ENCODE results near the gene WDR43. TPM values are rescaled to one million over a fixed set of nuclear protein-coding genes. Genes with fewer than 3 reads are reported as not detected.

WDR43 gene
- total RNA-seq, 2 donors from 2014 or later: 75.0 to 110 TPM

GRCh38 chr2:28901202-28901601, 6.7 kb downstream of the WDR43 start:
- Mint-ChIP-seq H3K27me3 (ENCODE audit: low read depth) (no peaks in the 10 kb centered on the region), H3K27ac (peak overlapping the region; percentile 93), H3K9me3 (no peaks in the 10 kb centered on the region), H3K4me3 (peak overlapping the region in 1 of 2 donors; percentile 20), H3K4me1 (ENCODE audit: low read depth) (peaks cover 82% of the 10 kb centered on the region), H3K36me3 (ENCODE audit: insufficient read depth in 2 of 2) (peaks cover 8 to 22% of the 10 kb centered on the region in 2 donors)
- ATAC-seq (replicated peaks in 1 of 2): no peak
- DNase-seq: no peak

GRCh38 chr2:28901841-28902240, 7.4 kb downstream of the WDR43 start:
- Mint-ChIP-seq H3K36me3 (ENCODE audit: insufficient read depth in 2 of 2) (peaks cover 11 to 27% of the 10 kb centered on the region in 2 donors), H3K4me1 (ENCODE audit: low read depth) (peaks cover 76% of the 10 kb centered on the region), H3K27me3 (ENCODE audit: low read depth) (no peaks in the 10 kb centered on the region), H3K9me3 (no peaks in the 10 kb centered on the region), H3K4me3 (no peak overlapping the region), H3K27ac (peak overlapping the region; percentile 93)
- DNase-seq (no peak), ATAC-seq (replicated peaks in 1 of 2) (no peak)

DNA sequence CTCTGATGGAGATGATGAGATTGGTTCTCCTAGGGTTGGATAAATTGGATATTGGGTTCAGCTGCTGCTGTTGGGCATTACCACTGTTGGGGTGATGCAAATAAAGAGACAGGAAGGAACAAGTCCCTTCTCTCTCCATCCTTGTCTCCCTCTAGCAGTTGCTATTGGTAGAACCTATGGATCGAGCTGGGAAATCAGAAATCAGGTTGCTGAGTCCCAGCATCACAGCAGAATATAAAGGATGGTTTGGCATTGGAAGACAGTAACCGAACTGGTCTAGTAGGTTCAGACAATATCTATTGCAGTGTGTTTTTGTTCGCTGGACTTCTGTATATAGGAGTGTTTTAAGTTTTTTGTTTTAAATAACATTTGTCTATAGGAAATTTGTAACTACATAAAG, 8.1 kb downstream of the WDR43 start:
- no peak for DNase-seq
- ATAC-seq (replicated peaks in 1 of 2): no peak
- Mint-ChIP-seq H3K27ac (peak overlapping the region; percentile 93), H3K4me1 (ENCODE audit: low read depth) (peaks cover 68% of the 10 kb centered on the region), H3K9me3 (no peaks in the 10 kb centered on the region), H3K4me3 (no peak overlapping the region), H3K27me3 (ENCODE audit: low read depth) (no peaks in the 10 kb centered on the region), H3K36me3 (ENCODE audit: insufficient read depth in 2 of 2) (peaks cover 12 to 34% of the 10 kb centered on the region in 2 donors)

GRCh38 chr2:28904295-28904694, 9.8 kb downstream of the WDR43 start:
- Mint-ChIP-seq H3K27me3 (ENCODE audit: low read depth) (no peaks in the 10 kb centered on the region), H3K4me1 (ENCODE audit: low read depth) (peaks cover 51% of the 10 kb centered on the region), H3K4me3 (no peak overlapping the region), H3K36me3 (ENCODE audit: insufficient read depth in 2 of 2) (peaks cover 12 to 38% of the 10 kb centered on the region in 2 donors), H3K27ac (peak overlapping the region; percentile 13), H3K9me3 (no peaks in the 10 kb centered on the region)
- no peak for ATAC-seq (replicated peaks in 1 of 2)
- DNase-seq: no peak

- no peak for DNase-seq
- Mint-ChIP-seq H3K27ac (peak overlapping the region; percentile 13), H3K36me3 (ENCODE audit: insufficient read depth in 2 of 2) (peaks cover 12 to 38% of the 10 kb centered on the region in 2 donors), H3K27me3 (ENCODE audit: low read depth) (no peaks in the 10 kb centered on the region), H3K4me1 (ENCODE audit: low read depth) (peaks cover 45% of the 10 kb centered on the region), H3K4me3 (no peak overlapping the region), H3K9me3 (no peaks in the 10 kb centered on the region)
- ATAC-seq (replicated peaks in 1 of 2): no peak
Observed at GRCh38 chr2:28904802-28905457, 10.5 kb downstream of the WDR43 start.

DNA sequence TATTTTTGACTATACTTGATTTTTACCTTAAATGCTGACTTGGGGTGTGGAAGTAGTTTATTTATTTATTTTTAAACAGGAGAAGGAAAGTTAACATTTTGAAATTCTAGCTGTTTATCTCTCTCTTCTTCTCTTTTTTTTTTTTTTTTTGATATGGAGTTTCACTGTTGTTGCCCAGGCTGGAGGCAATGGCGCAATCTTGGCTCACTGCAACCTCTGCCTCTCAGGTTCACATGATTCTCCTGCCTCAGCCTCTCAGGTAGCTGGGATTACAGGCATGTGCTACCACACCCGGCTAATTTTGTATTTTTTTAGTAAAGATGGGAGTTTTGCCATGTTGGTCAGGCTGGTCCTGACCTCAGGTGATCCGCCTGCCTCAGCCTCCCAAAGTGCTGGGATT, 11.1 kb downstream of the WDR43 start:
- Mint-ChIP-seq H3K27ac (peak overlapping the region; percentile 13), H3K27me3 (ENCODE audit: low read depth) (no peaks in the 10 kb centered on the region)

GRCh38 chr2:28906376-28906775, 11.9 kb downstream of the WDR43 start:
- H3K27me3 Mint-ChIP-seq (ENCODE audit: low read depth): no peaks in the 10 kb centered on the region
- no peaks in the 10 kb centered on the region for H3K9me3 Mint-ChIP-seq
- H3K36me3 Mint-ChIP-seq (ENCODE audit: insufficient read depth in 2 of 2): peaks cover 10 to 40% of the 10 kb centered on the region in 2 donors
- no peak for ATAC-seq (replicated peaks in 1 of 2)
- peak overlapping the region; percentile 20 for H3K27ac Mint-ChIP-seq
- H3K4me3 Mint-ChIP-seq: no peak overlapping the region
- DNase-seq: no peak
- H3K4me1 Mint-ChIP-seq (ENCODE audit: low read depth): peaks cover 31% of the 10 kb centered on the region

More for the DNA sequence above, 11.1 kb downstream of the WDR43 start:
- peaks cover 39% of the 10 kb centered on the region for H3K4me1 Mint-ChIP-seq (ENCODE audit: low read depth)
- no peak for ATAC-seq (replicated peaks in 1 of 2)
- peaks cover 12 to 43% of the 10 kb centered on the region in 2 donors for H3K36me3 Mint-ChIP-seq (ENCODE audit: insufficient read depth in 2 of 2)
- H3K4me3 Mint-ChIP-seq: no peak overlapping the region
- no peaks in the 10 kb centered on the region for H3K9me3 Mint-ChIP-seq
- DNase-seq: no peak

DNA sequence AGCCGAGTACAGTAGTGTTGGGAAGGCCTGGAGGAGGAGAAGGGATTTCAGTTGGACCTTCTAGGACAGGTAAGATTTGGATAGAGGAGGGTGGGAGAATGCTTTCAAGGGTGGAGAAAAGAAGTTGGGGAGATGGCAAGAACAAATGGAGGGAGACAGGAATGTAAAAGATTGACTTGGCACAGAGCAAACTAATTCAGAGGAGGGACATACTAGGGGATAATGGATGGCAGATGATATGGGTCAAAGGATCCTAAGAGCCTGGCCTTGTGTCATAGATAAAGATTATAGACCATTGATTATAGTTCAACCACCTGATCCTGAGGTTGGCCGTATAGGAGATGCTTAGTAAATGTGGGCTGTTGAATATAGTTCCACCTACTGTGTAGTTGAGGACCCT, 12.4 kb downstream of the WDR43 start:
- Mint-ChIP-seq H3K27ac (peak overlapping the region; percentile 11), H3K36me3 (ENCODE audit: insufficient read depth in 2 of 2) (peaks cover 10 to 43% of the 10 kb centered on the region in 2 donors), H3K9me3 (no peaks in the 10 kb centered on the region), H3K4me1 (ENCODE audit: low read depth) (peaks cover 29% of the 10 kb centered on the region), H3K27me3 (ENCODE audit: low read depth) (no peaks in the 10 kb centered on the region), H3K4me3 (no peak overlapping the region)
- DNase-seq (no peak), ATAC-seq (replicated peaks in 1 of 2) (no peak)

DNA sequence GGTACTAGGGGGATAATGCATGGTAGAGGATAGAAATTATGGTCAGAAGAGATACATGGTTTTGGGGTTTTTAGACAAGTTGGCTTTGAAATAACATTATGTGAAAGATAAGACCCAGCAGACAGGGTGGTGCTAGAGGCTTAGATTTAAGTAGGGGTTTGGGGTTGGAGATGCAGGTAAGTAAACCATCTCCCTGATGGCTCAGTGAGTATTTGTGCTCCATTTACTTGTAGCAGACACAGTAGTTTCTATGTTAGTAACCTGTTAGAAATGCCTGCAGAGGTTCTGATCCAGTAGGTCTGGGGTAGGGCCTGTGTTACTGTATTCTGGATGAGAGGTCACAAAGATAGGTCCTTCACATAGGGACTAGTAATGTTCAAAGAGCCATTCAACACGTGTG, 13.7 kb downstream of the WDR43 start:
- peaks cover 8 to 42% of the 10 kb centered on the region in 2 donors for H3K36me3 Mint-ChIP-seq (ENCODE audit: insufficient read depth in 2 of 2)
- no peak for DNase-seq
- no peak for ATAC-seq (replicated peaks in 1 of 2)
- no peak overlapping the region for H3K4me3 Mint-ChIP-seq
- H3K4me1 Mint-ChIP-seq (ENCODE audit: low read depth): peaks cover 19% of the 10 kb centered on the region
- no peaks in the 10 kb centered on the region for H3K27me3 Mint-ChIP-seq (ENCODE audit: low read depth)
- H3K27ac Mint-ChIP-seq: peak overlapping the region; percentile 3
- no peaks in the 10 kb centered on the region for H3K9me3 Mint-ChIP-seq

- no peak for ATAC-seq (replicated peaks in 1 of 2)
- Mint-ChIP-seq H3K36me3 (ENCODE audit: insufficient read depth in 2 of 2) (peaks cover 8 to 45% of the 10 kb centered on the region in 2 donors), H3K27me3 (ENCODE audit: low read depth) (no peaks in the 10 kb centered on the region), H3K9me3 (no peaks in the 10 kb centered on the region), H3K4me3 (no peak overlapping the region), H3K27ac (peak overlapping the region; percentile 12), H3K4me1 (ENCODE audit: low read depth) (peaks cover 5% of the 10 kb centered on the region)
- no peak for DNase-seq
Observed at GRCh38 chr2:28909655-28910353, 15.3 kb downstream of the WDR43 start.

- Mint-ChIP-seq H3K4me1 (ENCODE audit: low read depth) (peaks cover 11% of the 10 kb centered on the region), H3K9me3 (no peaks in the 10 kb centered on the region), H3K27ac (peak overlapping the region; percentile 86), H3K36me3 (ENCODE audit: insufficient read depth in 2 of 2) (peaks cover 12 to 38% of the 10 kb centered on the region in 2 donors), H3K4me3 (no peak overlapping the region), H3K27me3 (ENCODE audit: low read depth) (no peaks in the 10 kb centered on the region)
- ATAC-seq (replicated peaks in 1 of 2) (peak in 1 of 2 donors; percentile 64), DNase-seq (no peak)
Observed at GRCh38 chr2:28915939-28916338, 21.5 kb downstream of the WDR43 start.

GRCh38 chr2:28926847-28927246, 32.4 kb downstream of the WDR43 start:
- Mint-ChIP-seq H3K4me1 (ENCODE audit: low read depth) (no peaks in the 10 kb centered on the region), H3K27me3 (ENCODE audit: low read depth) (no peaks in the 10 kb centered on the region), H3K27ac (peak overlapping the region; percentile 58), H3K9me3 (no peaks in the 10 kb centered on the region), H3K4me3 (no peak overlapping the region), H3K36me3 (ENCODE audit: insufficient read depth in 2 of 2) (peaks cover 10 to 69% of the 10 kb centered on the region in 2 donors)
- ATAC-seq (replicated peaks in 1 of 2) (no peak), DNase-seq (no peak)

- peak overlapping the region; percentile 61 for H3K27ac Mint-ChIP-seq
- H3K27me3 Mint-ChIP-seq (ENCODE audit: low read depth): no peaks in the 10 kb centered on the region
- ATAC-seq (replicated peaks in 1 of 2) (no peak), DNase-seq (no peak)
- no peaks in the 10 kb centered on the region for H3K9me3 Mint-ChIP-seq
- no peak overlapping the region for H3K4me3 Mint-ChIP-seq
- H3K36me3 Mint-ChIP-seq (ENCODE audit: insufficient read depth in 2 of 2): peaks cover 10 to 67% of the 10 kb centered on the region in 2 donors
- no peaks in the 10 kb centered on the region for H3K4me1 Mint-ChIP-seq (ENCODE audit: low read depth)
Observed at GRCh38 chr2:28927469-28927868, 33.0 kb downstream of the WDR43 start.

Measured in activated T-cell treated with anti-CD3 and anti-CD28 coated beads, Interleukin-2, amount 50 U/mL, for 72 hours (primary cell).